H9 (cell line): ENCODE measurements around the gene CFAP65. TPM values are rescaled to one million over a fixed set of nuclear protein-coding genes. Genes with fewer than 3 reads are reported as not detected.

Source experiments
- DNase-seq: peaks from one replicate; pipeline ENCODE4 v3.0.0-alpha.2; 2017
- H2AFZ ChIP-seq: one replicate; pipeline ENCODE4 v1.6.1; 2013; ENCODE audit warnings: mild to moderate bottlenecking, low read length, control low read depth, moderate library complexity
- H2AK5ac ChIP-seq: 2 replicates; pipeline ENCODE4 v1.6.1; 2013; ENCODE audit warnings: low read length, control low read depth, mixed read lengths; ENCODE audit not compliant: insufficient read length
- H2BK120ac ChIP-seq: one replicate; pipeline ENCODE4 v1.6.1; 2013; ENCODE audit warnings: low read depth, mild to moderate bottlenecking, low read length, control low read depth, inconsistent platforms; ENCODE audit not compliant: poor library complexity, severe bottlenecking
- H2BK12ac ChIP-seq: 2 replicates; pipeline ENCODE4 v1.6.1; 2013; ENCODE audit warnings: low read length, control low read depth, mixed read lengths, low read depth; ENCODE audit not compliant: insufficient read length
- H2BK15ac ChIP-seq: 2 replicates; pipeline ENCODE4 v1.6.1; 2013; ENCODE audit warnings: low read depth, low read length, control low read depth
- H2BK20ac ChIP-seq: one replicate; pipeline ENCODE4 v1.6.1; 2013; ENCODE audit warnings: low read depth, mild to moderate bottlenecking, low read length, control low read depth, inconsistent platforms; ENCODE audit not compliant: poor library complexity, severe bottlenecking
- H2BK5ac ChIP-seq: 2 replicates; pipeline ENCODE4 v1.6.1; 2013; ENCODE audit warnings: low read length, control low read depth, mixed read lengths; ENCODE audit not compliant: insufficient read length
- H3K14ac ChIP-seq: 2 replicates; pipeline ENCODE4 v1.6.1; 2013; ENCODE audit warnings: low read length, control low read depth; ENCODE audit not compliant: insufficient read depth
- H3K18ac ChIP-seq: 2 replicates; pipeline ENCODE4 v1.6.1; 2013; ENCODE audit warnings: low read depth, mild to moderate bottlenecking, mixed read lengths, low read length, control low read depth; ENCODE audit not compliant: insufficient read length
- H3K23ac ChIP-seq: 2 replicates; pipeline ENCODE4 v1.6.1; 2013; ENCODE audit warnings: low read length, control low read depth, mixed read lengths, low read depth; ENCODE audit not compliant: insufficient read length
- H3K23me2 ChIP-seq: 2 replicates; pipeline ENCODE4 v1.6.1; 2013; ENCODE audit warnings: low read depth, mild to moderate bottlenecking, mixed read lengths, low read length, control low read depth; ENCODE audit not compliant: insufficient read length, poor library complexity, severe bottlenecking
- H3K27ac ChIP-seq: 2 replicates; pipeline ENCODE4 v1.5.1; 2013; ENCODE audit warnings: low read length, control low read depth, mixed read lengths, low read depth; ENCODE audit not compliant: insufficient read length
- H3K27me3 ChIP-seq: 2 replicates; pipeline ENCODE4 v1.6.1; 2013; ENCODE audit warnings: low read length, control low read depth, inconsistent platforms; ENCODE audit not compliant: insufficient read depth
- H3K4ac ChIP-seq: 2 replicates; pipeline ENCODE4 v1.6.1; 2013; ENCODE audit warnings: low read depth, mild to moderate bottlenecking, control low read depth, inconsistent platforms, low read length, moderate library complexity
- H3K4me1 ChIP-seq: 2 replicates; pipeline ENCODE4 v1.6.1; 2013; ENCODE audit warnings: low read length, control low read depth, inconsistent platforms; ENCODE audit not compliant: insufficient read depth
- H3K4me2 ChIP-seq: 2 replicates; pipeline ENCODE4 v1.6.1; 2013; ENCODE audit warnings: low read length, control low read depth, mixed read lengths; ENCODE audit not compliant: insufficient read length, insufficient read depth
- H3K56ac ChIP-seq: 2 replicates; pipeline ENCODE4 v1.6.1; 2013; ENCODE audit warnings: low read depth, mild to moderate bottlenecking, mixed read lengths, low read length, control low read depth; ENCODE audit not compliant: insufficient read length
- H3K79me1 ChIP-seq: 2 replicates; pipeline ENCODE4 v1.6.1; 2013; ENCODE audit warnings: low read depth, mild to moderate bottlenecking, moderate library complexity, low read length, control low read depth, inconsistent platforms; ENCODE audit not compliant: insufficient read depth, poor library complexity, severe bottlenecking
- H3K79me2 ChIP-seq: 2 replicates; pipeline ENCODE4 v1.6.1; 2013; ENCODE audit warnings: low read length, control low read depth, inconsistent platforms; ENCODE audit not compliant: insufficient read depth
- H3K9ac ChIP-seq: 2 replicates; pipeline ENCODE4 v1.6.1; 2013; ENCODE audit warnings: low read length, control low read depth, mixed read lengths; ENCODE audit not compliant: insufficient read length; ENCODE audit errors: extremely low read depth
- H3K9me3 ChIP-seq: one replicate; pipeline ENCODE4 v1.6.1; 2013; ENCODE audit warnings: low read depth, low read length, inconsistent platforms; ENCODE audit not compliant: control insufficient read depth
- H3T11ph ChIP-seq: one replicate; pipeline ENCODE4 v1.6.1; 2013; ENCODE audit warnings: mild to moderate bottlenecking, low read length, control low read depth, inconsistent platforms
- H4K20me1 ChIP-seq: one replicate; pipeline ENCODE4 v1.6.1; 2013; ENCODE audit not compliant: control insufficient read depth, insufficient read length, insufficient read depth
- H4K5ac ChIP-seq: 2 replicates; pipeline ENCODE4 v1.6.1; 2013; ENCODE audit warnings: low read depth, mild to moderate bottlenecking, mixed read lengths, low read length, control low read depth; ENCODE audit not compliant: insufficient read length
- H4K8ac ChIP-seq: replicated peaks from 2 replicates; pipeline ENCODE4 v1.6.1; 2013; ENCODE audit warnings: low read length, control low read depth, mixed read lengths, low read depth; ENCODE audit not compliant: insufficient read length
- H4K91ac ChIP-seq: 2 replicates; pipeline ENCODE4 v1.6.1; 2013; ENCODE audit warnings: low read depth, mild to moderate bottlenecking, moderate library complexity, mixed read lengths, low read length, control low read depth; ENCODE audit not compliant: insufficient read length
- H3K27ac Mint-ChIP-seq, 3 experiments: 2 replicates in 2 of 3; 3 replicates in 1 of 3; pipeline ENCODE4 v1.8.0; 2020 to 2021; ENCODE audit warnings: mixed read lengths in 3 of 3, mild to moderate bottlenecking in 1 of 3, moderate library complexity in 1 of 3
- H3K27me3 Mint-ChIP-seq: 2 replicates; pipeline ENCODE4 v1.8.0; 2021; ENCODE audit warnings: low read depth, mild to moderate bottlenecking, moderate library complexity, mixed read lengths
- H3K36me3 Mint-ChIP-seq, 3 experiments: 2 replicates in 2 of 3; 3 replicates in 1 of 3; pipeline ENCODE4 v1.8.0; 2020 to 2021; ENCODE audit warnings: low read depth in 3 of 3, mixed read lengths in 3 of 3; ENCODE audit not compliant: insufficient read depth in 1 of 3
- H3K4me1 Mint-ChIP-seq, 2 experiments: 2 replicates each; pipeline ENCODE4 v1.8.0; 2020; ENCODE audit warnings: mixed read lengths in 2 of 2
- H3K4me3 Mint-ChIP-seq, 2 experiments: 2 replicates in 1 of 2; 3 replicates in 1 of 2; pipeline ENCODE4 v1.8.0; 2020 to 2021; ENCODE audit warnings: mild to moderate bottlenecking in 2 of 2, mixed read lengths in 2 of 2, moderate library complexity in 1 of 2
- H3K9me3 Mint-ChIP-seq, 2 experiments: 2 replicates in 1 of 2; 3 replicates in 1 of 2; pipeline ENCODE4 v1.8.0; 2020; ENCODE audit warnings: mild to moderate bottlenecking in 2 of 2, mixed read lengths in 2 of 2, moderate library complexity in 1 of 2
- CTCF ChIP-seq: fragments of 200-600 bp; sonication (generic); conservative IDR thresholded peaks from 3 replicates; pipeline ENCODE4 v1.8.0; 2021; ENCODE audit warnings: antibody characterized with exemption, mild to moderate bottlenecking
- WGBS: extraction: QIAGEN DNeasy Blood & Tissue Kit; methylation state at CpG from one replicate; pipeline ENCODE4 v1.1.7; 2013; ENCODE audit warnings: missing lambda C conversion rate, low lambda C conversion rate, mixed read lengths; ENCODE audit not compliant: insufficient read length; ENCODE audit errors: extremely low coverage; 5-methylcytosine and 5-hydroxymethylcytosine counted together
- total RNA-seq: library from RNA; stranded (reverse); gene quantifications from 2 replicates; pipeline ENCODE4 v1.2.1, GENCODE V29; 2021

The CFAP65 gene
- total RNA-seq, 1 experiment from 2014 or later = 0.20 TPM

- H2BK5ac ChIP-seq = no peak overlapping the region
- H2BK12ac ChIP-seq = no peak overlapping the region
- H4K5ac ChIP-seq = no peak overlapping the region
Observed at GRCh38 chr2:219057709-219058540, 16.6 kb upstream of the CFAP65 start.

More at GRCh38 chr2:219057709-219058540, 16.6 kb upstream of the CFAP65 start:
- peaks cover 94% of the 10 kb centered on the region for H3K27me3 Mint-ChIP-seq
- no peak overlapping the region for H3K9ac ChIP-seq
- H3K4me1 Mint-ChIP-seq = peaks cover 24 to 34% of the 10 kb centered on the region in 2 experiments
- H3K14ac ChIP-seq = no peak overlapping the region
- H3K27ac Mint-ChIP-seq = no peak overlapping the region
- H4K91ac ChIP-seq = no peak overlapping the region
- no peaks in the 10 kb centered on the region for H3K4me1 ChIP-seq
- H3K36me3 Mint-ChIP-seq = no peaks in the 10 kb centered on the region
- H3K23ac ChIP-seq = no peak overlapping the region
- peak; percentile 88 for DNase-seq
- no peaks in the 10 kb centered on the region for H3K9me3 ChIP-seq
- H2BK20ac ChIP-seq = no peak overlapping the region
- peaks cover 64% of the 10 kb centered on the region for H3K27me3 ChIP-seq
- no peak overlapping the region for H3K27ac ChIP-seq
- no peak overlapping the region for H2AFZ ChIP-seq
- no peak overlapping the region for H2BK15ac ChIP-seq
- peak overlapping the region; percentile 28 for H3K4me2 ChIP-seq
- H4K20me1 ChIP-seq = no peaks in the 10 kb centered on the region
- no peak overlapping the region for H3T11ph ChIP-seq
- no peaks in the 10 kb centered on the region for H3K79me2 ChIP-seq
- no peak overlapping the region for H3K18ac ChIP-seq
- H2AK5ac ChIP-seq = no peak overlapping the region
- H4K8ac ChIP-seq = no peak overlapping the region
- H3K56ac ChIP-seq = no peak overlapping the region
- H3K9me3 Mint-ChIP-seq = peaks cover 0 to 3% of the 10 kb centered on the region in 2 experiments; a peak in 2 of 5 replicates
- peak; percentile 97 for TF ChIP-seq CTCF
- no peak overlapping the region for H2BK120ac ChIP-seq
- WGBS = no CpG with 5 or more reads among the region's 52 CpGs
- no peaks in the 10 kb centered on the region for H3K79me1 ChIP-seq
- H3K4me3 Mint-ChIP-seq = peak overlapping the region in 1 of 2 experiments; percentile 64; a peak in 2 of 5 replicates
- H3K23me2 ChIP-seq = peaks cover 3% of the 10 kb centered on the region
- H3K4ac ChIP-seq = no peak overlapping the region
